HCT116 (cell line): ENCODE data around the gene RAET1G. TPM values are rescaled to one million over a fixed set of nuclear protein-coding genes. Genes with fewer than 3 reads are reported as not detected.

Experiments used
- ATAC-seq: fragments of 200-7000 bp; cut with Tn5 transposase; 2 replicates; pipeline ENCODE4 v1.9.1; 2020; ENCODE audit warnings: mild to moderate bottlenecking, moderate library complexity
- BruUV-seq: library from RNA; stranded (reverse); fragments of 400-500 nt; replicated peaks from 2 replicates; lab custom pipeline; 2021; lab: Mats Ljungman, UMichigan
- CTCF ChIA-PET: fragments of 300-600 bp; sonication (Branson Sonifier 250); formaldehyde crosslinking; loops from one replicate; lab custom pipeline; 2021; ENCODE audit warnings: antibody characterized with exemption; lab: Charles Lee
- POLR2A ChIA-PET: fragments of 300-600, 350-600 bp; sonication (Branson Sonifier 250); formaldehyde crosslinking; loops from one replicate; lab custom pipeline; 2021; ENCODE audit warnings: antibody characterized with exemption; lab: Charles Lee
- RAD21 ChIA-PET, 2 experiments: fragments of 300-600 bp; sonication (Branson Sonifier 250); formaldehyde crosslinking; loops; one replicate each; lab custom pipeline; 2023; ENCODE audit warnings: low total read pairs in 2 of 2; ENCODE audit not compliant: uncharacterized antibody in 2 of 2, unreplicated experiment in 2 of 2, low non-redundant PET in 1 of 2; lab: Charles Lee
- DNase-seq: peaks from one replicate; pipeline ENCODE4 v3.0.0-alpha.2; 2010; ENCODE audit warnings: low read depth, low spot score
- H2AFZ ChIP-seq: fragments of 200-600 bp; shearing (Covaris generic), sonication (generic); 2 replicates; pipeline ENCODE4 v1.6.1; 2017; ENCODE audit warnings: low read depth, mixed run types, mixed read lengths, antibody characterized with exemption, low read length; ENCODE audit not compliant: poor library complexity, severe bottlenecking
- H3K27ac ChIP-seq: 2 replicates; pipeline ENCODE4 v1.5.1; 2012; ENCODE audit warnings: low read depth, low read length
- H3K27me3 ChIP-seq: fragments of 200-600 bp; sonication (generic); 2 replicates; pipeline ENCODE4 v1.6.1; 2016; ENCODE audit warnings: mixed run types, low read length, mixed read lengths; ENCODE audit not compliant: insufficient read depth
- H3K36me3 ChIP-seq, 2 experiments: fragments of 200-500 bp in 1 of 2; fragments of 200-600 bp in 1 of 2; sonication (Bioruptor generic) in 1 of 2; sonication (generic) in 1 of 2; 2 replicates each; pipeline versions ENCODE4 v1.5.1 to v1.6.1; 2014 to 2016; ENCODE audit warnings: low read length in 2 of 2, inconsistent platforms in 1 of 2, mixed read lengths in 1 of 2, mixed run types in 1 of 2; ENCODE audit not compliant: insufficient read depth in 2 of 2, control insufficient read depth in 1 of 2
- H3K4me1 ChIP-seq, 2 experiments: fragments of 200-600 bp in 1 of 2; sonication (generic) in 1 of 2; 2 replicates each; pipeline versions ENCODE4 v1.5.1 to v1.6.1; 2012 to 2017; ENCODE audit warnings: low read length in 2 of 2, inconsistent platforms in 1 of 2, mild to moderate bottlenecking in 1 of 2, mixed read lengths in 1 of 2, mixed run types in 1 of 2, moderate library complexity in 1 of 2; ENCODE audit not compliant: insufficient read depth in 2 of 2, control insufficient read depth in 1 of 2
- H3K4me2 ChIP-seq: fragments of 200-600 bp; sonication (generic); 2 replicates; pipeline ENCODE4 v1.6.1; 2017; ENCODE audit warnings: mixed run types, low read length, mixed read lengths
- H3K4me3 ChIP-seq, 2 experiments: fragments of 200-600 bp in 1 of 2; sonication (generic) in 1 of 2; replicated peaks in 1 of 2; 2 replicates each; pipeline ENCODE4 v1.5.1; 2011 to 2016; ENCODE audit warnings: low read length in 2 of 2, control low read depth in 1 of 2, low read depth in 1 of 2, mild to moderate bottlenecking in 1 of 2, mixed read lengths in 1 of 2, mixed run types in 1 of 2
- H3K79me2 ChIP-seq: fragments of 200-600 bp; sonication (generic); 2 replicates; pipeline ENCODE4 v1.6.1; 2017; ENCODE audit warnings: mild to moderate bottlenecking, mixed run types, low read length, moderate library complexity, mixed read lengths; ENCODE audit not compliant: insufficient read depth
- H3K9ac ChIP-seq: fragments of 200-600 bp; sonication (generic); 2 replicates; pipeline ENCODE4 v1.6.1; 2016; ENCODE audit warnings: low read length, mixed read lengths
- H3K9me2 ChIP-seq: fragments of 200-600 bp; sonication (generic), shearing (Covaris generic); 2 replicates; pipeline ENCODE4 v1.6.1; 2017; ENCODE audit warnings: mixed run types, mild to moderate bottlenecking, moderate library complexity; ENCODE audit not compliant: insufficient read depth
- H3K9me3 ChIP-seq, 2 experiments: fragments of 200-500 bp in 1 of 2; fragments of 200-600 bp in 1 of 2; sonication (Bioruptor generic) in 1 of 2; sonication (generic) in 1 of 2; 2 replicates each; pipeline ENCODE4 v1.6.1; 2014 to 2017; ENCODE audit warnings: low read length in 2 of 2, mixed read lengths in 2 of 2, inconsistent platforms in 1 of 2, low read depth in 1 of 2, mild to moderate bottlenecking in 1 of 2, mixed run types in 1 of 2, moderate library complexity in 1 of 2; ENCODE audit not compliant: control insufficient read depth in 1 of 2, insufficient read depth in 1 of 2
- H4K20me1 ChIP-seq: fragments of 200-600 bp; sonication (generic), shearing (Covaris generic); 2 replicates; pipeline ENCODE4 v1.6.1; 2017; ENCODE audit warnings: mixed run types, mild to moderate bottlenecking, moderate library complexity; ENCODE audit not compliant: insufficient read depth
- EZH2 ChIP-seq: fragments of 200-600 bp; sonication (generic); IDR thresholded peaks from 2 replicates; pipeline ENCODE4 v1.6.1; 2017; ENCODE audit warnings: antibody characterized with exemption, mixed run types
- POLR2A ChIP-seq: IDR thresholded peaks from 2 replicates; pipeline ENCODE4 v1.7.0; 2011; ENCODE audit warnings: borderline replicate concordance; ENCODE audit not compliant: insufficient read depth, insufficient read length; ENCODE audit errors: extremely low read depth
- RAD21 ChIP-seq: IDR thresholded peaks from 2 replicates; pipeline ENCODE4 v1.6.1; 2012; ENCODE audit warnings: low read depth, mild to moderate bottlenecking
- YY1 ChIP-seq: IDR thresholded peaks from 2 replicates; pipeline ENCODE4 v1.6.1; 2011; ENCODE audit warnings: low read length, low read depth, moderate library complexity, mild to moderate bottlenecking; ENCODE audit not compliant: insufficient replicate concordance; ENCODE audit errors: extremely low read depth
- intact Hi-C: fragments of 100-400 bp; cut with micrococcal nuclease; formaldehyde crosslinking; loops from 2 replicates; pipeline ENCODE4 v1.10.0; 2022
- total RNA-seq: library from RNA; stranded (reverse); gene quantifications from one replicate; pipeline ENCODE4 v1.2.1, GENCODE V29; 2021; ENCODE audit not compliant: unreplicated experiment
- TF ChIP-seq, protein P1 (sequence below), 3 experiments: fragments of 200-600 bp in 1 of 3; sonication (generic) in 1 of 3; IDR thresholded peaks in 2 of 3; conservative IDR thresholded peaks in 1 of 3; 2 replicates each; pipeline ENCODE4 v1.5.1; 2012 to 2017; ENCODE audit warnings: low read depth in 2 of 3, low read length in 2 of 3, antibody characterized with exemption in 1 of 3, borderline replicate concordance in 1 of 3, control low read depth in 1 of 3, mild to moderate bottlenecking in 1 of 3, mixed read lengths in 1 of 3, mixed run types in 1 of 3, moderate library complexity in 1 of 3; ENCODE audit not compliant: insufficient read depth in 1 of 3

Gene RAET1G
- total RNA-seq, 1 experiment from 2014 or later: 0.37 TPM

DNA sequence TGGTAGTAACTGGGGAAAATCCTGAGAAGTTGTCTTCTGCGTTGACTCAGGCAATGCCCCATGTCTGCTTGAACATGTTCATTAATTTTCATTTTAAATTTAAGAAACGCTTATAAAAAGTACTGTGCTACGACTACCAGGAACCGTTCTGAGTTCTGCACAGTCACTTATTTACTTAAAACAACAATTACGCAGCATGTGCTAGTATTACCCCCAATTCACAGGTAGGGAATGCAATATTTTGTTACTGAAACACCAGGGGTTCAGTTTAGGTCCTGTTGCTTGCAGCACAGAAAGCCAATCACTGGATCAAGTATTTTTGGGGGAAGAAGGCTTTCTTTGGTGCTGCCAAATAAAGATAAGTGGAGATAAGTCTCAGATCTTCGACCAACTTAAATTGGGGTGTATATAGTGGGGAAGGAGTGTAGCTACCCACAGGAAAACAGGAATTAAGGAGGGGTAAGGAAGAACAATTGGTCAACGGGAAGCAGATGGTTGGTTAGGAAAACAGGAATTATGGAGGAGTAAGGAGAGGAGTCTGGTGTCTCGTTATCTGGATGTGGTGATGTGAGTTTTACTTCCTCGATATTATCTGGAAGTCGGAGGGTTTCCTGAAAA, 53.5 kb downstream of the RAET1G start:
- Histone ChIP-seq H3K9me3 (no peaks in the 10 kb centered on the region; a peak in 1 of 4 replicates), H2AFZ (no peak overlapping the region)
- no peak for TF ChIP-seq POLR2A
- TF ChIP-seq, protein P1, sequence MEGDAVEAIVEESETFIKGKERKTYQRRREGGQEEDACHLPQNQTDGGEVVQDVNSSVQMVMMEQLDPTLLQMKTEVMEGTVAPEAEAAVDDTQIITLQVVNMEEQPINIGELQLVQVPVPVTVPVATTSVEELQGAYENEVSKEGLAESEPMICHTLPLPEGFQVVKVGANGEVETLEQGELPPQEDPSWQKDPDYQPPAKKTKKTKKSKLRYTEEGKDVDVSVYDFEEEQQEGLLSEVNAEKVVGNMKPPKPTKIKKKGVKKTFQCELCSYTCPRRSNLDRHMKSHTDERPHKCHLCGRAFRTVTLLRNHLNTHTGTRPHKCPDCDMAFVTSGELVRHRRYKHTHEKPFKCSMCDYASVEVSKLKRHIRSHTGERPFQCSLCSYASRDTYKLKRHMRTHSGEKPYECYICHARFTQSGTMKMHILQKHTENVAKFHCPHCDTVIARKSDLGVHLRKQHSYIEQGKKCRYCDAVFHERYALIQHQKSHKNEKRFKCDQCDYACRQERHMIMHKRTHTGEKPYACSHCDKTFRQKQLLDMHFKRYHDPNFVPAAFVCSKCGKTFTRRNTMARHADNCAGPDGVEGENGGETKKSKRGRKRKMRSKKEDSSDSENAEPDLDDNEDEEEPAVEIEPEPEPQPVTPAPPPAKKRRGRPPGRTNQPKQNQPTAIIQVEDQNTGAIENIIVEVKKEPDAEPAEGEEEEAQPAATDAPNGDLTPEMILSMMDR (IDR thresholded peaks at IDR 0.05 in 2 of 3, conservative IDR thresholded peaks at IDR 0.05 in 1 of 3; ENCODE audit: borderline replicate concordance in 1 of 3, insufficient read depth in 1 of 3, low read depth in 2 of 3, low read length in 2 of 3): no peak
- TF ChIP-seq RAD21: no peak
- no peak for TF ChIP-seq YY1
- no peak for TF ChIP-seq EZH2
- TF ChIP-seq, all 23 proteins: peak for 0
- Histone ChIP-seq H3K36me3 (no peaks in the 10 kb centered on the region), H3K9me2 (no peaks in the 10 kb centered on the region), H3K9ac (no peak overlapping the region), H3K79me2 (no peaks in the 10 kb centered on the region), H3K27ac (no peak overlapping the region), H3K4me1 (peaks cover 2 to 23% of the 10 kb centered on the region in 2 experiments; a peak in 3 of 4 replicates), H3K4me2 (no peak overlapping the region), H4K20me1 (no peaks in the 10 kb centered on the region), H3K4me3 (no peak overlapping the region), H3K27me3 (no peaks in the 10 kb centered on the region)
- RAD21 ChIA-PET: no interaction called here
- CTCF ChIA-PET: no interaction called here
- ATAC-seq (no peak), DNase-seq (no peak)
- BruUV-seq: no TSS peak
- POLR2A ChIA-PET: no interaction called here
- intact Hi-C loops: no loop called here
